Activated T-helper 2 cell treated with anti-CD3 and anti-CD28 coated beads, Interferon-gamma antibody, Interleukin-2, Interleukin-4, amounts not matched to agents 10 μg/mL and 5 μg/mL and 100 μg/mL, durations not matched to agents 14 hours and 24 hours and 36 hours (primary cell): ENCODE measurements around the gene CDV3. TPM values are rescaled to one million over a fixed set of nuclear protein-coding genes. Genes with fewer than 3 reads are reported as not detected.

Source experiments
- DNase-seq: peaks from one replicate; pipeline ENCODE4 v3.0.0; 2021; ENCODE audit warnings: low spot score
- H3K27ac Mint-ChIP-seq: one replicate; pipeline ENCODE4 v1.8.0; 2021; ENCODE audit warnings: mixed read lengths
- H3K27me3 Mint-ChIP-seq: one replicate; pipeline ENCODE4 v1.8.0; 2021; ENCODE audit warnings: low read depth, mixed read lengths
- H3K36me3 Mint-ChIP-seq: one replicate; pipeline ENCODE4 v1.8.0; 2021; ENCODE audit warnings: low read depth, mixed read lengths
- H3K4me1 Mint-ChIP-seq: one replicate; pipeline ENCODE4 v1.8.0; 2021; ENCODE audit warnings: low read depth, mixed read lengths
- H3K4me3 Mint-ChIP-seq: one replicate; pipeline ENCODE4 v1.8.0; 2021; ENCODE audit warnings: low read depth, mild to moderate bottlenecking, moderate library complexity, mixed read lengths
- H3K9me3 Mint-ChIP-seq: one replicate; pipeline ENCODE4 v1.8.0; 2021; ENCODE audit warnings: mixed read lengths
- intact Hi-C: fragments of 100-400 bp; cut with micrococcal nuclease; formaldehyde crosslinking; loops from one replicate; pipeline ENCODE4 v1.15.1; 2023
- total RNA-seq: library from RNA; stranded (reverse); gene quantifications from 2 replicates; pipeline ENCODE4 v1.2.3, GENCODE V29; 2022

The CDV3 gene
- total RNA-seq, 1 donor from 2014 or later = 295 TPM

DNA sequence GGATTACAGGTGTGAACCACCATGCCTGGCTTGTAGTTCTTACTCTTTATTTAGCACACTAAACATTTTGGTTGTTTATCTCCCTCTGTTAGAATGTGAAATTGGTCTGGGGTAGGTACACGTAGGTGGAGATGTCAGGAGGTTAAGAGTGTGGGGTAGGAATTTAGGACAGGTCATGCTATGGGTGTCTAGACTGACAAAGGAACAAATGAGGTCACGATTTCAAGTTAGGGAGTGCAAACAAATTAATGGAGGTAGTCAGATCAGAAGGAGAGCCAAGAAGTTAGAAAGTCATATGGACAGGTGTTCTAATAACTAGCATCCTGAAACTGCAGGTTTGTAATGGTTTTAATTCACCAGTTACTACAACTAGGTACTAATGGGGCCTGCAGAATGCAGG is 19.8 kb downstream of the CDV3 start:
- no peaks in the 10 kb centered on the region for H3K9me3 Mint-ChIP-seq
- DNase-seq = no peak
- no peaks in the 10 kb centered on the region for H3K27me3 Mint-ChIP-seq
- intact Hi-C loops = no loop called here
- no peak overlapping the region for H3K4me3 Mint-ChIP-seq
- H3K36me3 Mint-ChIP-seq = peaks cover 32% of the 10 kb centered on the region
- no peak overlapping the region for H3K27ac Mint-ChIP-seq
- peaks cover 34% of the 10 kb centered on the region for H3K4me1 Mint-ChIP-seq

DNA sequence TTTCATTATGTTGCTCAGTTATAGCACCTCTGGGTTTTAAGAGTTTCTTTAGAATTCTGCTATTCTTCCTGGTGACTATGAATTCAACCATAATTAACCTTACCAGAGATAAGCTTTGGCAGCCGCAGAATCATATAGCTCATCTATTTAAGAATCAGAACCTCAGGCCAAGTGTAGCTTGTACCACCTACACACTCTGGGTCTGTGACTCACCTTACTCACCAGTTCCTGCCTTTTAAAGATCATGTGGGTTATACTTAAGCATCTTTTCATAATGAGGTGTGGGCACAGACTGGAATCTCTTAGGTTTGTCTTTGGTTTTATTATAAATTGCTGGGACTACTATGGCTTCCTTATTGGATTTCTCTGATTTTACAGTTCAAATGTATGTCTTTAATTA is 21.9 kb downstream of the CDV3 start:
- Mint-ChIP-seq H3K27ac (peak overlapping the region; percentile 79), H3K4me1 (peaks cover 28% of the 10 kb centered on the region), H3K9me3 (no peaks in the 10 kb centered on the region), H3K27me3 (no peaks in the 10 kb centered on the region), H3K36me3 (peaks cover 28% of the 10 kb centered on the region), H3K4me3 (no peak overlapping the region)
- no peak for DNase-seq
- intact Hi-C loops = loop anchor here (1.0 to 5.0 kb wide), 5 partner anchors 21 to 152 kb away; partner anchors contain the start of gene TOPBP1

DNA sequence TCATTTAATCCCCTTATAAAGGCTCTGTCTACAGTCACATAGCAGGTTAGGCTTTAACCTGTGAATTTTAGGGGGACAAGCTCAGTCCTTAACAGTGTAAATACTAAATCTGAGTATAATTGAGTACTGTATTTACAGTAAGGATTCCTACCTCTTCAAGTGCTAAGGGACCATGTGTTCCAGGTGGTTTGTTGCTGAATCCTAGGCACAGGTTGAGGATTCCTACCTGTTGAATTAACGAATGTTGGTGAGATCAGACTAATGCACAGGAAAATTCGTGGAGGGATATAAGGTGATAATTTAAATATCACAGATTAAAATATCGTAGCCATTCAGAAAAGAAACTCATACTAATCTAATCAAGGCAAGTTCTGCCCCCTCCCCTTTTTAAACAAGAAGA is 24.9 kb downstream of the CDV3 start:
- H3K27me3 Mint-ChIP-seq = no peaks in the 10 kb centered on the region
- intact Hi-C loops = loop anchor here (5.0 kb wide), 2 partner anchors 49 to 64 kb away; partner anchors contain the start of gene TOPBP1
- H3K36me3 Mint-ChIP-seq = peaks cover 45% of the 10 kb centered on the region
- no peak for DNase-seq
- peaks cover 19% of the 10 kb centered on the region for H3K4me1 Mint-ChIP-seq
- no peaks in the 10 kb centered on the region for H3K9me3 Mint-ChIP-seq
- H3K4me3 Mint-ChIP-seq = no peak overlapping the region
- H3K27ac Mint-ChIP-seq = peak overlapping the region; percentile 70

DNA sequence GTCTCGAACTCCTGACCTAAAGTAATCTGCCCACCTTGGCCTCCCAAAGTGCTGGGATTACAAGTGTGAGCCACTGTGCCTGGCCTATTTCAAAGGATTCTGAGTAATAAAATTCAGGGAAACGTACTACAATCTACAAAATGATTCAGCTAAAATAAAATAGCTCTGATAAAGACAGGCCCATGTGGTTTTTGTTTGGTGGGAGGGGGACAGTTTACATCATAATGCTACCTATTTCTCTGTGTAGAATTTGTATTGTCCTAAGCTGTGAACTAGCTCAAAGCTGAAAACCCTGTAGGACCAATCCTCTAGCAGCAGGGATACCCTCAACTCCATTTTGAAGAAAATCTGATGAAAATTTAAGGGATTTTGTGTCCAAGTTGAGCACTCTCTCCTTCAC is 25.8 kb downstream of the CDV3 start:
- H3K36me3 Mint-ChIP-seq = peaks cover 49% of the 10 kb centered on the region
- no peaks in the 10 kb centered on the region for H3K9me3 Mint-ChIP-seq
- no peak overlapping the region for H3K27ac Mint-ChIP-seq
- H3K4me3 Mint-ChIP-seq = no peak overlapping the region
- peaks cover 19% of the 10 kb centered on the region for H3K4me1 Mint-ChIP-seq
- no peaks in the 10 kb centered on the region for H3K27me3 Mint-ChIP-seq
- intact Hi-C loops = loop anchor here (5.0 kb wide), 2 partner anchors 48 to 63 kb away; partner anchors contain the start of gene TOPBP1
- DNase-seq = no peak

DNA sequence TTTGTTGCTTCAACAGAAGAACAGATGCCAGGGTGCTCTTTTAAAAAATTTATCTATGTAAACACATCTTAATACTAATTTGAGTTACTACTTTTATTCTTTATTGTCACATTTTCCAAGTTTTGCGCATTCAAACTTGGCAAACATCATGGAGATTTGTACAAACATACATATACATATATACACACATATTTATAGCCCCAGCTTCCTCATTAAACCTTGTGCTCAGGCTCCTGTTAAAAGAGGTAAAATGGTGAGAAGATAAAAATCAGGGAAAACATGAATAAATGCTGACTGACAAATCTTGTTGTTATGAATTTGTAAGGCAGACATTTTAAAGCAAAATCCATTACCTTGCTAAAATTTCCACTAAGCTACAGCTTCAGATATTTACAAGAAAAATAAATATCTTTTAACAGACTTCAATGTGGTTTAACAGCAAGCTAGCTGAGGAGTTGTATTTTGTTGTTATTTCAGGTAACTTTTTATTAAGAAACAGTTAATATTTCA is 27.1 kb downstream of the CDV3 start:
- intact Hi-C loops = no loop called here
- H3K27me3 Mint-ChIP-seq = no peaks in the 10 kb centered on the region
- no peak for DNase-seq
- H3K4me1 Mint-ChIP-seq = peaks cover 9% of the 10 kb centered on the region
- H3K4me3 Mint-ChIP-seq = no peak overlapping the region
- H3K36me3 Mint-ChIP-seq = peaks cover 62% of the 10 kb centered on the region
- no peaks in the 10 kb centered on the region for H3K9me3 Mint-ChIP-seq
- no peak overlapping the region for H3K27ac Mint-ChIP-seq

DNA sequence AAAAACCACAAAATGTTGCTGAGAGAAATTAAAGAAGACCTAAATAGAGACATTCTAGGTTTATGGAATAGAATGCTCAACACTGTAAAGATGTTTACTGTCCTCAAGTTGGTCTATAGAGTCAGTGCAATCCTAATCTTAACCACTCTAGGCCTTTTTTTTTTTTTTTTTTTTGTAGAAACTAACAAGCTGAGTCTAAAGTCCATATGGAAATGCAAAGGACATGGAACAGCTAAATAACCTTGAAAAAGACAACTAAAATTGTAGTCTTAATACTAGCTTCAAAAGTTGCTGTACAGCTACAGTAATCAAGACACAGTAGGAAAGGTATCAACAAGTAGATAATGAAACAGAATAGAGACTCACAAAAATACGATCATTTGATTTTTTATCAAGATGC is 32.9 kb downstream of the CDV3 start:
- Mint-ChIP-seq H3K9me3 (no peaks in the 10 kb centered on the region), H3K4me1 (peaks cover 3% of the 10 kb centered on the region), H3K27me3 (no peaks in the 10 kb centered on the region), H3K4me3 (no peak overlapping the region), H3K36me3 (peaks cover 85% of the 10 kb centered on the region), H3K27ac (no peak overlapping the region)
- intact Hi-C loops = no loop called here
- no peak for DNase-seq

DNA sequence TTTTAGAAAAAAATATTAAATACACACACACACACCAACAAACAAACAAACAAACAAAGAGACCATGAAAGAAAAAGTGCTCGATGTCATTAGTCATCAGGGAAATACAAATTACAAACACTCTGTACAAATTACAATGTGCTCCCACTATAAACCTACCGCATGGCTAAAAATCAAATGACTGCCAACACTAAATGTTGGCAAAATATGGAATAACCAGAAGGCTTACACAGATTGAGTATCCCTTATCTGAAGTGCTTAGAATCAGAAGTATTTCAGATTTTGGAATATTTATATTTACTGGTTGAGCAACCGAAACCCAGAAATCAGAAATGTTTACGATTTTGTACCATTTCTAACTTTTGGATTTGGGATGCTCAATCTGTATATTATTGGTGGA is 33.4 kb downstream of the CDV3 start:
- Mint-ChIP-seq H3K9me3 (no peaks in the 10 kb centered on the region), H3K4me1 (peaks cover under 1% of the 10 kb centered on the region), H3K27ac (no peak overlapping the region), H3K36me3 (peaks cover 85% of the 10 kb centered on the region), H3K27me3 (no peaks in the 10 kb centered on the region), H3K4me3 (no peak overlapping the region)
- DNase-seq = no peak
- intact Hi-C loops = no loop called here

DNA sequence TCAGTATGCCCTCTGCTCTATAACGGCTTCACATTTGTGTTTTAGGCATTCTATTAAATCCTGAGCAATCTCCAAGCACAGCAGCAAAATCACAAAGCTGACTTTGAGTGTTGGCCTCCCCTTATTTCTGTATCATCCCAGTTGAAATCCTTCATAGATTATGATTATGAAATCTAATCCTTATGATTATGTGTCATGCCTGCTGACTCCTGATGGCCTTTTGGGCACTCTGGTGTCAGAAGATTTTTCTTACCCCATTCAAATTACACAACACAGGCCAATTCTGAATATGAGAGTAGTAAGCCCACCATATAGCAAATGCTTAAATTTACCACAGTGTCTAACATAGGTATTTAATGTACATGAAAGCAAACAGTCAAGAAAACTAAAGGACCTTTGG is 34.3 kb downstream of the CDV3 start:
- intact Hi-C loops = no loop called here
- peaks cover 83% of the 10 kb centered on the region for H3K36me3 Mint-ChIP-seq
- H3K4me3 Mint-ChIP-seq = no peak overlapping the region
- H3K9me3 Mint-ChIP-seq = no peaks in the 10 kb centered on the region
- DNase-seq = no peak
- no peaks in the 10 kb centered on the region for H3K27me3 Mint-ChIP-seq
- no peak overlapping the region for H3K27ac Mint-ChIP-seq
- H3K4me1 Mint-ChIP-seq = no peaks in the 10 kb centered on the region

DNA sequence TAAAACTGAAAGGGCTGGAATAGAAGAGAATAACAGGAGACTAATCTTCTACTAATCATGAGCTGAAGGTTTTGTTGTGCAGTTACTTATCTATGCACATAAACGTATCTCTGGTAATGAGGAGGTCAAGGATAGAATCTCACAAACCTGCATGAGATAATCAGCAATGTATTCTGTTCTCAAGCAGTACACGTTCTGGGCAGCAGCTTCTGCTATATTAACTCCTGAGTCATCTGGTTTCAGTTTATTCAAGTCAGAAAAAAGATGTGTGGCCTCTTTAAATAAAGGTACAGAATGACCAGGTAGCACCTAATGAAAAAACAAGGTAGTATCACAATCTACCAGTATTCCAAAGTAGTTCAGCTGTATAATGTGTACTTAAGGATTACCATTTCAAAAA is 34.9 kb downstream of the CDV3 start:
- H3K36me3 Mint-ChIP-seq = peaks cover 86% of the 10 kb centered on the region
- H3K4me1 Mint-ChIP-seq = no peaks in the 10 kb centered on the region
- intact Hi-C loops = no loop called here
- H3K27ac Mint-ChIP-seq = no peak overlapping the region
- no peak for DNase-seq
- H3K27me3 Mint-ChIP-seq = no peaks in the 10 kb centered on the region
- no peak overlapping the region for H3K4me3 Mint-ChIP-seq
- H3K9me3 Mint-ChIP-seq = no peaks in the 10 kb centered on the region

DNA sequence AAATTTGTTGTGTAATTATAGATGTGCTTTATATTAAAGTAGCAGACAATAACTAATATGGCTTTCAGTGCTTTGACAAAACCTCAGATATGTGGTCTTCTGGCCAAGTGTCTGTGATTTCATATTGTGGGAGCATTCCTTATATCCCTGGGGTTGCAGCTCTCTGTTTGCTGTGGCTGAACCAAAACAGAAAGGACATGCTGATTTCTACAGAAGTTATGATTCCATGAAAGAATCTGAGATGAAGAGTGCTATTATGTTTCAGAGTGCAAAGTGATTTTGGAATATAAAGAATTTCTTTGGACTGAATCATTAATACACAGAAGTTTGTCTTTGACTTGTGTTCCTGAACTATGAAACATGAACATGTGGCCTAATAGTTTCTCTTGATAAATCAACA is 36.5 kb downstream of the CDV3 start:
- no peak for DNase-seq
- intact Hi-C loops = no loop called here
- no peaks in the 10 kb centered on the region for H3K27me3 Mint-ChIP-seq
- H3K4me3 Mint-ChIP-seq = no peak overlapping the region
- peaks cover 83% of the 10 kb centered on the region for H3K36me3 Mint-ChIP-seq
- peaks cover 2% of the 10 kb centered on the region for H3K4me1 Mint-ChIP-seq
- no peak overlapping the region for H3K27ac Mint-ChIP-seq
- no peaks in the 10 kb centered on the region for H3K9me3 Mint-ChIP-seq

DNA sequence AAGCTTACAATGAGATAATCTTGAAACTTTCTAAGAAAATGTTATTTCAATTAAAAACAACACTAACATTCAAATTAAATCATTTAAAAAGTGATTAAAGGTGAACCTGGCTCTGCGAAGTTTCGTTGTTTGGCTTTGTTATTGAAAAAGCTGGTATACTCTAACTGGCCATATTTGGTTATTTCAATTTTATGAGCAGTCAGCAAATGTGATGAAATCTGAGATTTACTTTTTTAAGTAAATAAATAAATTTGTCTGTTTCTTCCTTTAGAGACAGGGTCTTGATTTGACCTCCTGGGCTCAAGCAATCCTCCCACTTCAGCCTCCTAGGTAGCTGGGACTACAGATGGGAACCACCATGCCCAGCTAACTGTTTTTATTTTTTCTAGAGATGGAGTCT is 38.0 kb downstream of the CDV3 start:
- intact Hi-C loops = no loop called here
- H3K27me3 Mint-ChIP-seq = no peaks in the 10 kb centered on the region
- no peak overlapping the region for H3K27ac Mint-ChIP-seq
- H3K4me3 Mint-ChIP-seq = no peak overlapping the region
- H3K9me3 Mint-ChIP-seq = no peaks in the 10 kb centered on the region
- H3K4me1 Mint-ChIP-seq = peaks cover 2% of the 10 kb centered on the region
- no peak for DNase-seq
- peaks cover 87% of the 10 kb centered on the region for H3K36me3 Mint-ChIP-seq

DNA sequence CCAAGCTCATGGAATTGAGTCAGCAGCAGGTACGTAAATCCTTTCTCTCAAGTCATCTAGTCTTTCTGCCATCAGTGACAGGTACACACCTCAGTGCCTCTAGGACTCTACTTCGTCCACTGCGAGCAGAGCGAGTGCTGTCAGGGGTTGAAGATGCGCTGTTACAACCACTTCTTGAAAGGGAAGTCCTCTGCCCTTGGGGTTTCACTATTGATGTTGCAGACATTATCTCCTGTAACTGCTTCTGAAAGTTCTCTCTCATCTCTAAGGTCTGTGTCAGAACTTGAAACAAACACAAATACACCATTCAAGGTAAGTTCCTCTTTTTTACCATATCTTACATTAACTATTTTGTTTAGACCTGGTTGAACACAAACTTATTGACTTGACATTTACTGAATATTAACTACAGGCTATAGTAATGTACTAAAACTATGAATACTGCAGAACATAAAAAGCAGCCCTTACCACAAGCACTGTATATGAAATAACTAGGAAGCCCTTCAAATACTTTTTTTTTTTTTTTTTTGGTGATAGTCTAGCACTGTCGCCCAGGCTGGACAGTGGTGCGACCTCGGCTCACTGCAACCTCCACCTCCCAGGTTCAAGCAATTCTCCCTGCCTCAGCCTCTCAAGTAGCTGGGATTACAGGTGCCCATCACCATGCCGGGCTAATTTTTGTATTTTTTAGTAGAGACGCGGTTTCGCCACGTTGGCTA is 46.7 kb downstream of the CDV3 start:
- intact Hi-C loops = no loop called here
- DNase-seq = no peak
- Mint-ChIP-seq H3K4me3 (no peak overlapping the region), H3K36me3 (peaks cover 77% of the 10 kb centered on the region), H3K9me3 (no peaks in the 10 kb centered on the region), H3K27ac (peak overlapping the region; percentile 40), H3K27me3 (no peaks in the 10 kb centered on the region), H3K4me1 (peaks cover 12% of the 10 kb centered on the region)

DNA sequence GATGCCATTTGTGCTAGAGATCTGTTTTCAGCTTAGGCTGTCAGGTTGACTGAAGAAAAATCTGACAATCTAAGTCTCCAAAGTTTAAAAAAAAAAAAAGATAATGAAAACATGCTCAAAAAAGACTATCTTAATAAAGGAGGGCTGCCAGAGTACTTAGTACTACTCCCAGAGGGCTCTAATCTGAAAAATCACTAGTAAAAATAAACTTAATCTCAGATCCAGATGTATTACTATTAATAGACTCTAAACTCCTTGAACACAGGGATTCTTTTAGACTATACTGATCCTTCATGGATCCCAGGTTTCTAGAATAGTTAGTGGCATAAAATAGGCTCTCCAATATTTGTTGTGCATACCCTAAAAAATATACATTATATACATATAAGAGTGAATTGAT is 54.3 kb downstream of the CDV3 start:
- no peak for DNase-seq
- no peak overlapping the region for H3K4me3 Mint-ChIP-seq
- intact Hi-C loops = no loop called here
- peaks cover 13% of the 10 kb centered on the region for H3K4me1 Mint-ChIP-seq
- H3K27ac Mint-ChIP-seq = no peak overlapping the region
- no peaks in the 10 kb centered on the region for H3K9me3 Mint-ChIP-seq
- peaks cover 76% of the 10 kb centered on the region for H3K36me3 Mint-ChIP-seq
- H3K27me3 Mint-ChIP-seq = no peaks in the 10 kb centered on the region
